Progenitor cell of endocrine pancreas (in vitro differentiated cells): ENCODE results near the gene NMB. TPM values are rescaled to one million over a fixed set of nuclear protein-coding genes. Genes with fewer than 3 reads are reported as not detected.
A peak's percentile ranks its signal among the peaks of the same experiment; 100 is the strongest.
"Not testable (repeated sequence)": the region's sequence is repeated elsewhere in the genome, so short reads cannot be mapped to it uniquely, and the experiment has no call there.

Source experiments
- DNase-seq: peaks from one replicate; pipeline ENCODE4 v3.0.0; 2021; ENCODE audit warnings: low spot score; ENCODE audit not compliant: unreplicated experiment
- H3K27ac Mint-ChIP-seq: 2 replicates; pipeline ENCODE4 v1.8.0; 2021; ENCODE audit warnings: mild to moderate bottlenecking, moderate library complexity, mixed read lengths
- H3K27me3 Mint-ChIP-seq: 2 replicates; pipeline ENCODE4 v1.8.0; 2021; ENCODE audit warnings: mixed read lengths
- H3K36me3 Mint-ChIP-seq: 2 replicates; pipeline ENCODE4 v1.8.0; 2022; ENCODE audit warnings: mixed read lengths; ENCODE audit not compliant: insufficient read depth
- H3K4me1 Mint-ChIP-seq: 2 replicates; pipeline ENCODE4 v1.8.0; 2021; ENCODE audit warnings: low read depth, mixed read lengths
- H3K4me3 Mint-ChIP-seq: 2 replicates; pipeline ENCODE4 v1.8.0; 2021; ENCODE audit warnings: low read depth, mild to moderate bottlenecking, moderate library complexity, mixed read lengths
- H3K9me3 Mint-ChIP-seq: 2 replicates; pipeline ENCODE4 v1.8.0; 2021; ENCODE audit warnings: low read depth, mixed read lengths
- CTCF ChIP-seq: fragments of 200-600 bp; sonication (generic); IDR thresholded peaks from one replicate; pipeline ENCODE4 v1.5.0; 2021; ENCODE audit warnings: antibody characterized with exemption, mild to moderate bottlenecking; ENCODE audit not compliant: unreplicated experiment
- total RNA-seq: library from RNA; stranded (reverse); gene quantifications from 2 replicates; pipeline ENCODE4 v1.2.1, GENCODE V29; 2021

The NMB gene
- total RNA-seq, 1 donor from 2014 or later = 6.1 TPM

DNA sequence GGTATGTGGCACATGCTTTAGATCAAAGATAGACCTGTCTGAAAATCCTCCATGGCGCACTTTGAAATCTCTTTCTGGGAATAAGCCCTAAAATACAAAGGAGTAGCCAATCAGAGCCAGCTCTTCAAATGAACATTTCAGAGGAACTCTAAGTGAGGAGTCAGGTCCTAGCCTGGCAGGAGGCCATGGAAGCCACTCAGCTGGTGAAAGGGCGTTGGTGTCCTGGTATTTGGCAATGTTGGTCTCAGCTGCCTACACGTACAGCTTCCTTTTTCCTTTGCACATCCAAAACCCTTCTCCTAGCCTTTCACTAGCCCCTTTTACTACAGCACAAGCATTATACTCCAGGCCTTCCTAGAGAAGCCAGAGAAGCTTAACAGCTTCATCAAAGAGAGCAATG is 9.5 kb downstream of the NMB start:
- Mint-ChIP-seq H3K9me3 (no peaks in the 10 kb centered on the region), H3K36me3 (peaks cover 26% of the 10 kb centered on the region), H3K4me1 (peaks cover 8% of the 10 kb centered on the region)

DNA sequence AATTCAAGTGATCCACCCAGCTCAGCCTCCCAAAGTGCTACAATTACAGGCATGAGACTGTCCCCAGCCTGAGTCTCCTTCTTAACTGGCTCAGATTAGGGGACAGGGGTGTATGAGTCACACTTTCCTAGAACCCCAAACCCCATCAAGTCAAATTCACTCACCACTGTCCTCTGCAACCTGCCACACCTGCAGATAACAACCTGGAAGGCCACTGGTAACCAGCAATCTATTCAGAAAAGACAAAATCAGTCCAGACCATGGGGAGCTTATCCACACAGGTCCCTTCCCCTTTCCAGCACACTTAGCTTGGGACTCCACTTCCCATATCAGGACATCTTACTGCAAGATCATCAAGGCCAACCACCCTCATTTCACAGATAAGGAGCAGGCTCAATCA is 10.3 kb downstream of the NMB start:
- no peak for TF ChIP-seq CTCF
- H3K4me1 Mint-ChIP-seq = peaks cover 3% of the 10 kb centered on the region
- H3K9me3 Mint-ChIP-seq = no peaks in the 10 kb centered on the region
- H3K4me3 Mint-ChIP-seq = no peak overlapping the region
- H3K27me3 Mint-ChIP-seq = no peaks in the 10 kb centered on the region
- DNase-seq = no peak
- H3K27ac Mint-ChIP-seq = peak overlapping the region; percentile 9
- peaks cover 30% of the 10 kb centered on the region for H3K36me3 Mint-ChIP-seq

More for the DNA sequence above, 9.5 kb downstream of the NMB start:
- no peak for DNase-seq
- no peak for TF ChIP-seq CTCF
- Mint-ChIP-seq H3K27me3 (no peaks in the 10 kb centered on the region), H3K27ac (no peak overlapping the region), H3K4me3 (no peak overlapping the region)

- no peak overlapping the region for H3K4me3 Mint-ChIP-seq
- no peak for TF ChIP-seq CTCF
- no peak for DNase-seq
- H3K27me3 Mint-ChIP-seq = no peaks in the 10 kb centered on the region
- H3K4me1 Mint-ChIP-seq = no peaks in the 10 kb centered on the region
- H3K9me3 Mint-ChIP-seq = no peaks in the 10 kb centered on the region
- no peak overlapping the region for H3K27ac Mint-ChIP-seq
- peaks cover 25% of the 10 kb centered on the region for H3K36me3 Mint-ChIP-seq
Measured at GRCh38 chr15:84645997-84646396, 12.0 kb downstream of the NMB start.

- Mint-ChIP-seq H3K27me3 (no peaks in the 10 kb centered on the region), H3K36me3 (peaks cover 26% of the 10 kb centered on the region), H3K9me3 (no peaks in the 10 kb centered on the region), H3K4me3 (no peak overlapping the region), H3K4me1 (no peaks in the 10 kb centered on the region), H3K27ac (no peak overlapping the region)
- no peak for TF ChIP-seq CTCF
- DNase-seq = no peak
Measured at GRCh38 chr15:84645496-84645895, 12.5 kb downstream of the NMB start.

DNA sequence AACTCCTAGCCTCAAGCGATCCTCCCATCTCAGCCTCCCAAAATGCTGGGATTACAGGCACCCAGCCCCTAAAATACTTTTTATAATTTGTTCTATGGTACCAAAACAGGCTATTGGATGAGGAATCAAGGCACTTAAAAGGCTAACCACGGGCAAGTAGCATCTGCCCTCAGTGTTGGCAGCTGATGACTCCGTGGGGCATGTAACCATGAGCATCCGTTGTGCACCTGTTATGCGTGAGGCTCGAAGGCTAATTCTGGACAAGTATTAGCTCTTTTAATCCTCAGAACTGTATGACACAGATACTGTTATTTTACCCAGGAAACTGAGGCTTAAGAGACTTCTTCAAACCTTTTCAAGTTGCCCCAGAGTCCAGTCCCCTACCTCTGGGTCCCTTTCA is 14.2 kb downstream of the NMB start:
- Mint-ChIP-seq H3K36me3 (peaks cover 25% of the 10 kb centered on the region), H3K27ac (no peak overlapping the region), H3K9me3 (no peaks in the 10 kb centered on the region), H3K4me3 (no peak overlapping the region), H3K27me3 (no peaks in the 10 kb centered on the region), H3K4me1 (no peaks in the 10 kb centered on the region)
- DNase-seq = no peak
- no peak for TF ChIP-seq CTCF

GRCh38 chr15:84642640-84643039 is 15.4 kb downstream of the NMB start:
- H3K27ac Mint-ChIP-seq, H3K9me3 Mint-ChIP-seq, H3K4me1 Mint-ChIP-seq, H3K27me3 Mint-ChIP-seq, DNase-seq, H3K4me3 Mint-ChIP-seq: not testable (repeated sequence)
- H3K36me3 Mint-ChIP-seq = peaks cover 21% of the 10 kb centered on the region

DNA sequence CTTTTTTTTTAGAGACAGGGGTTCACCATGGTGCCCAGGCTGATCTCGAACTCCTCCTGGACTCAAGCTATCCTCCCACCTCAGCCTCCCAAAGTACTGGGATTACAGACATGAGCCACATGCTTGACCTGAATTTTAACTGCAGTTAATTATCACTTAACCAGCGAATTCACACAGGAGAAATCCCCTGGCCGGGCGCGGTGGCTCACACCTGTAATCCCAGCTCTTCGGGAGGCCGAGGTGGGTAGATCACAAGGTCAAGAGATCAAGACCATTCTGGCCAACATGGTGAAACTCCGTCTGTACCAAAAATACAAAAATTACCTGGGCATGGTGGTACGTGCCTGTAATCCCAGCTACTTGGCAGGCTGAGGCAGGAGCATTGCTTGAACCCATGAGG is 16.1 kb downstream of the NMB start:
- peaks cover 19% of the 10 kb centered on the region for H3K36me3 Mint-ChIP-seq
- H3K4me3 Mint-ChIP-seq, H3K27ac Mint-ChIP-seq, DNase-seq, H3K9me3 Mint-ChIP-seq, H3K4me1 Mint-ChIP-seq, H3K27me3 Mint-ChIP-seq: not testable (repeated sequence)
